Activated CD8-positive, alpha-beta memory T cell treated with anti-CD3 and anti-CD28 coated beads, Interleukin-2, amount 50 U/mL, for 4 hours (primary cell): Measurements from ENCODE around the gene LCE3B.
"Not testable (repeated sequence)": the region's sequence is repeated elsewhere in the genome, so short reads cannot be mapped to it uniquely, and the experiment has no call there.

ENCODE experiments used
- DNase-seq: peaks from one replicate; pipeline ENCODE4 v3.0.0-alpha.2; 2020

Gene LCE3B, protein sequence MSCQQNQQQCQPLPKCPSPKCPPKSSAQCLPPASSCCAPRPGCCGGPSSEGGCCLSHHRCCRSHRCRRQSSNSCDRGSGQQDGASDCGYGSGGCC

DNA sequence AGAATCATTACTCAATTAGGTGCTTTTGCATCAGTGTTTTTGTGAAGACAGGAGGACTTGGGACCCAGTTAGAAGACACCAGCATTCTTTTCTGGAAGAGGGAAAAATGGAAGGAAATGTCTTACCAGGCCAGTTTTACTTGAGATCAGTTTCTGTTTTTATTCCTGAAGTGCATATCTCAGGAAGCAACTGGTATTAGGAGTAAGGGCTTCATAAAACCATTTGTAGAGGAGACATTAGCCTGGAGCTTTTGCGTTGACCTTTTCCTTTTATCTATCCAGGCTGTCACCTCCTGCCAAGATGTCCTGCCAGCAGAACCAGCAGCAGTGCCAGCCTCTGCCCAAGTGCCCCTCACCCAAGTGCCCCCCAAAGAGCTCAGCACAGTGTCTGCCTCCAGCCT, at the start of gene LCE3B:
Gene LCE3B, plus strand, starts transcription at position 301 of the 400 bp plus-strand sequence. Its CDS starts 0 bp downstream, at position 301.
- no peak for DNase-seq

DNA sequence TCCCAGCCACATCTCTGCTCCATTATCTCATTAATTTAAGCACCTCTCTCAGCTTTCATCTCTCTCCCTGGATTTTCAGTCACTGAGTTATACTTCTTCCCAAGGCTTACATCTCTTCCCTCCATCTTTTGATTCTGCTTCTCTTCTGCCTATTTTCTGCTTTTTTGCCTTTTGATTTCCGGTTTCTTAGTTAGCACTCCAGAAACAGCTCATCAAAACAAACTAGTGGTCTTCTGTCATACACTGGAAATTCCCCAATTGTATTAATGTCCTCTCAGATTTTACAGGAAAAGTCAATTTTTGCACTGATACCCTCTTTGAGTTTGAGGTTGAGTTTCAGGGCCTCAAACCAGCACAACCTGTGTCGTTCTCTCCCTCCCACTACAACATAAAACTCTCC, 48.5 kb upstream of the LCE3B start:
- no peak for DNase-seq

DNA sequence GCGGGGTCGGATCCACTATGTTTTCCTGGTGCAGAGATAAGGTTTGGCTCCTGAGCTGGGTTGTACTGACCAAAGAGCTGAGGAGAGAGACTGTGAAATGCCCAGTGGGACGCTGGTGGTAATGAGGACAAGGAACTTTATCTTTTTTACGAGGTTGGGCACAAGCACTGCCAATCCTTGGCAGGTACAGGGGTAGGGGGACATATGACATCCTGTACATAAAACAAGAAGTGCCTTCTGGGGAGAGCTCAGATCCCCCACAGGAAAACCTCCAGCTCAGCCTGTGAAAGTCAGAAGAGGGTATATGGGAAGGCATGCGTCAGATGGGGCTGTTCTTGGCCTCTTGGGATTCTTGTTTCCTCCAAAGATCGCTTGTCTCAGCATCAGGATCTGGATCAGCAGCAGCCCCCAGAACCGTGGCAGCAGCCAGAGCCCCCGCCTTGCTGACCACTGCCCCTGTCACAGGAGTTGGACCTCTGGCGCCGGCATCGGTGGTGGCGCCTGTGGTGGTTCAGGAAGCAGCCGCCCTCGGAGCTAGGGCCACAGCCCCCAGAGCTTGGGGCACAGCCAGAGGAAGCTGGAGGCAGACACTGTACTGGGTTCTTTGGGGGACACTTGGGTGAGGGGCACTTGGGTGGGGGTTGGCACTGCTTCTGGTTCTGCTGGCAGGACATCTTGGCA, 47.9 kb upstream of the LCE3B start:
- DNase-seq: no peak

DNA sequence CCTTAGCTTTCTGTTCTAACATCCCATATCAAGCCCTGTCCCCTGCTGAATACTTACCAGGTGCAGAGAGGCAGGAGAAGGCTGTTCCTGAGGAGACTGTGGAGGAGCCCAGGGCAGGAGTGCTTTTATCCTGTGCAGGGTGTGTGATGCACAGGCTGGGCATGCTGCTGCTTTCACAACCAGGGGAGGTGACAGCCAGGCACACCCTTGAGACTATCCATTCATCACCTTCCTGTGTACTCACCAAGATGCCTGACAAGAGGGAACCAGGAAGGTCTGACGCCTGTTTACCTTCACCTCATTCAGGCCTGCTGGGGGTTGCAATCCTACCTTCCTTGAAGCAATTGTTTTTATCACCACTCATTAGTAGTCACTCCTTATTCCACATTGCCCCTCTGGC, 46.9 kb upstream of the LCE3B start, which contains the start of gene LCE3E:
Gene LCE3E, minus strand, starts transcription at position 100 of the 400 bp plus-strand sequence. CDS start 572 bp downstream, outside the sequence.
- no peak for DNase-seq

DNA sequence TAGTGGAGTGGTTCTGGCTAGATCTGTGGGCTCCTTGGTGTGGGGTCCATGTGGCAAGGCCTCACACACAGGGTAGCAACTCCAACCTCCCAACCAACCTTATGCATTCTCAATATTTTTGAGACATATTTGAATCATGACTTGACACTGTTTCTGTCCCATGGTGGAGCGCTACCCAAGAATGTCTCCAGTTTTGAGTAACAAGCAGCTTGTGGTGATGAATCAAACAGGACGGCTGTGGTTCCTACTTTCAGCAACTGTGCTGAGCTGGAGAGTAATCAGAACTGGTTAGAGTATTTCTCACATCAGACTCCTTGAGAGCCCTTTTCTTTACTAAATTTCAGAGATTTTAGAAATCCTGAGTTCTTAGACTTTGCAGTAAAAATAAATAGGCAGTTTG, 36.4 kb upstream of the LCE3B start:
- no peak for DNase-seq

DNA sequence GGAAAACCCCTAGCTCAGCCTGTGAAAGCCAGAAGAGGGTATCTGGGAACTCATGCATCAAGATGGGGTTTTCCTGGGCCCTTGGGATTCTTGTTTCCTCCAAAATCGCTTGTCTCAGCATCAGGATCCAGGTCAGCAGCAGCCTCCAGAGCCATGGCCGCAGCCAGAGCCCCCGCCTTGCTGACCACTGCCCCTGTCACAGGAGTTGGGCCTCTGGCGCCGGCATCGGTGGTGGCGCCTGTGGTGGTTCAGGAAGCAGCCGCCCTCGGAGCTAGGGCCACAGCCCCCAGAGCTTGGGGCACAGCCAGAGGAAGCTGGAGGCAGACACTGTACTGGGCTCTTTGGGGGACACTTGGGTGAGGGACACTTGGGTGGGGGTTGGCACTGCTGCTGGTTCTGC, 34.1 kb upstream of the LCE3B start:
- not testable (repeated sequence) for DNase-seq

DNA sequence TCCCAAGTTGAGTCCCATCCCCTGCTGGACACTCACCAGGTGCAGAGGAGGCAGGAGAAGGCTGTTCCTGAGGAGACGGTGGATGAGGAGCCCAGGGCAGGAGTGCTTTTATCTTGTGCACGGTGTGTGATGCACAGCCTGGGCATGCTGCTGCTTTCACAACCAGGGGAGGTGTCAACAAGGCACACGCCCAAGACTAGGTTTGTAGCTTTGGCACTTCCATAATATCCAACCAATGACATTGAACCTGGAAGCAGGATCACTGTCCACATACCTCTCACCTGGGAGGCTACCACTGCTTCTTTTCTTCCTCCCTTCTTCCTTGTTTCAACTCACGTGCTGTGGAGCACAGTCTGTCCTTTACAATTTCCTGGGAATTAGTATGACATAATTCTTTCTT, 33.2 kb upstream of the LCE3B start, which contains the start of gene LCE3D:
Gene LCE3D, minus strand, starts transcription at position 84 of the 400 bp plus-strand sequence. CDS start 580 bp downstream, outside the sequence.
- no peak for DNase-seq

DNA sequence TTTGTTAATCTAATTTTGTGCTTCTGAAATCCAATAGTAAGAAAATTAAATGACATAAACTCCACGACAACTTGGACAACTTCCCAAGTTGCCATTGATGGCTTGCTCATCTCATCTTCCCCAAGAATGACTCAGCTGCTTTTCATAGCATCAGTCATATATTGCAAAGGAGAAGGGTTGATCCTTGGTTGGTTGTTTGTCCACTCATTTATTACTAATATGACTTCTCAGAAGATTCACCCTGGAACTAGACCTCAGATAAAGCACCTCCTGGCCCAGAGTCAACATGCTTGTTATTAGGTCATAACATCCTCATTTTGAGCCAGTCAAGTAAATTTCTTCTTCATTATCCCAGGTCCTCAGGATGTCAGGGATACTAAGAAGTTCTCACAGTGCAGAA, 31.0 kb upstream of the LCE3B start:
- DNase-seq: no peak

DNA sequence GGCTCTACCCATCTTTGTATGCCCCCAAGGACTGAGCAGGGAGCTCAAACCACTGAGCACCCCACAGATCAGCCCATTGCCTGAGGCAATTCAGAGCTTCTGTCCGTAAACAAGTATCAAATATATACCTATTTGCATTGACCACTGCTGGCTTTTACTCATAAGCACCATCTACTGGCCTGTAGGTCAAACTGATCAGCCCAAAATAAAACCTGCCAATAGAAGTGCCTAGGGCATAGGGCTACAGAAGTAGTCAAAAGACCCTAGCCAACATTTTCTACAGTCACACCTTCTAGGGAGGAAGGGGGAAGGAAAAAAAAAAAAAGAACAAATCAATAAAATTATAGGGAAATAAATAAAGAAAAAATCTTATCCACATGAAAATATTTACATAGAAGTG, 28.0 kb upstream of the LCE3B start:
- DNase-seq: no peak

DNA sequence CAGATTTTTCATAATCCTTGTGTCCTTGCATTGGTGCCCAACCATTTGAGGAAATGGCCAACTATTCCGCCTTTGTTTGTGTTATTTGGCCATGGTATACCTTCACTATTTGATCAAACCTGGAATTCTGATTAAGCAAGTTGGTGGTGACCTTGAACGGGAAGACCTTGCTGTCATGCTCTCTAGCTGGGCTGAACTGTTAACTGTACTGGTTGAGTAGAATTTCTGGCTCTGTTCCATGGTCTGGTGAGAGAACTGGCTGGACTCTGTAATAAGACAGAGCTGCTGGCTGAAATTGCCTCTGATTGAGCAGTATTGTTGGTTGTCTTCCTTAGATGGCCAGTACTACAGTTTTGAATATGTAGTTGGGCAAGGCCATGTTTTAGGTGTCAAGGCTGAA, 16.6 kb upstream of the LCE3B start:
- no peak for DNase-seq

DNA sequence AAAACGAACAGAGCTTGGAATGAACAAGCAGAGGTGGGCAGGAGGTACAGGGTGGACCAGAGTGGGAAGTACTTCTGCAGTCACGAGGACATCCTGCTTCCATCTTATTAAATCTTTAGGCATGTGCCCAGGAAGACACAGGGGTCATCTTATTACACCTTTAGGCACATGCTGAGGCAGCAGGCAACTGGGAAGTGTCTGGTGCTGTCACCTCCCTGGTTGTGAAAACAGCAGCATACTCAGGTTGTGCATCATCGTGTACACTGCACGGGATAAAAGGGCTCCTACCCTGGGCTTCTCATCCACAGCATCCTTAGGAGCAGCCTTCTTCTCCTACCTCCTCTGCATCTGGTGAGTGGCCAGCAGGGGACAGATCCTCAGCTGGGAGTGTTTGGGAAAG, 13.7 kb upstream of the LCE3B start, which contains the start of gene LCE3C:
Gene LCE3C, plus strand, starts transcription at position 301 of the 400 bp plus-strand sequence. CDS start 498 bp downstream, outside the sequence.
- no peak for DNase-seq

DNA sequence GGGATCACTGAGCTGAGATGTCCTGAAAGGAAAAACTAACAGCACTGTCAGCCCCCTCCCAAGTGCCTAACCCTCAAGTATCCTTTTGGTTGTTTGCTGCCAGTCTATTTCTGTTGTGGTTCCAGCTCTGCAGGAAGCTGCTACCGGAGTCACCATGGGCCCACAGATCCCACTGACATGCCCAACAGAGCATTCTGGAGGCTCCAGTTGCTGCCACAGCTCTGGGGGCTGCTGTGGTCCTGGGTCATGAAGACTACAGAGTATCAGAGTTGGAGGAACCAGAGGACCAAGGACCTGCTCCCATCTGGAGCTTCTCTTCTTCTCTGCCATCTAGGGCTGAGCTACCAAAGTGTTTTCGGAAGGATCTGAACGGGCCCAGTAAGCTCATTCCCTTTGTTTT, 8.4 kb downstream of the LCE3B start:
- no peak for DNase-seq

DNA sequence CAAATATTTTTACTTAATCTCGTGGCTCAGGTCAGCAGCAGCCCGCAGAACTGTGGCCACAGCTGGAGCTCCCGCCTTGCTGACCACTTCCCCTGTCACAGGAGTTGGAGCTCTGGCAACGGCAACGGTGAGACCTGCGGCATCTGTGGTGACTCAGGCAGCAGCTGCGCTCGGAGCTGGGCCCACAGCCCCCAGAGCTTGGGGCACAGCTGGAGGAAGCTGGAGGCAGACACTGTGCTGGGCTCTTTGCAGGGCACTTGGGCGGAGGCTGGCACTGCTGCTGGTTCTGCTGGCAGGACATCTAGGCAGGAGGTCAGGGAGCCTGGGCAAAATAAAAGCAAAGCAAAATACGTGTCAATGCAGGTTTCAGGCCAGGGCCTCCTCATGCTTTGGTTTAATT, 9.2 kb downstream of the LCE3B start, which contains the start of gene LCE3A:
Gene LCE3A, minus strand, starts transcription at position 301 of the 400 bp plus-strand sequence. Its CDS starts 0 bp downstream, at position 301.
- no peak for DNase-seq

DNA sequence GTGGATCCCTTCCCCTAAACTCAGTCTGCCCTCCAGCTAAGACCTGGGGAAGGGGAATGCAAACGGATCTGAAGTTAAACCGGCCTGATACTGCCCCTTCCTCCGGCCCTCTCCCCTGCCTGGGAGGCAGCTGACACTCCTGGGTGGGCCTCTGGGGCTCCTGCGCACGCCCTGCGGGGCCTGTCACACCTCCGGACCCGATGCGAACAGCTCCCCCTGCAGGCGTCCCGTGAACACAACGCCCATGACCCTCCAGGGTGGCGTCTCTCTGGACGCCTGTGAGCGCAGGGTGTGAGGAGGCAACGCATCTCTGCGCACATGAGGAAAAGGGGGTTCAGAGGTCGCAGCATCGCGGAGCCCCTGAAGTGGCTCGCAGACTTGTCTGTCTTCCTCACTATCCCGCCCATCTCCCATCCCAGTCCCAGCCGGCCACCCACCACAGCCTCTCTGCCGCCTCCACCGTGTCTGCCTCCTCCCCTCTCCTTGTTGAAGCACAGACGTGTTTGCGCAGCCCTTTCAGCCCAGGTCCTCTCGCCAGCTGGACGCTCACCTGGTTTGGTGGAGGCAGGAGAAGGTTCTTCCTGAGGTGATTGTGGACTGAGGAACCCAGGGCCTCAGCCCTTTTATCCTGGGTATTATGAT, 9.7 kb downstream of the LCE3B start:
- no peak for DNase-seq

DNA sequence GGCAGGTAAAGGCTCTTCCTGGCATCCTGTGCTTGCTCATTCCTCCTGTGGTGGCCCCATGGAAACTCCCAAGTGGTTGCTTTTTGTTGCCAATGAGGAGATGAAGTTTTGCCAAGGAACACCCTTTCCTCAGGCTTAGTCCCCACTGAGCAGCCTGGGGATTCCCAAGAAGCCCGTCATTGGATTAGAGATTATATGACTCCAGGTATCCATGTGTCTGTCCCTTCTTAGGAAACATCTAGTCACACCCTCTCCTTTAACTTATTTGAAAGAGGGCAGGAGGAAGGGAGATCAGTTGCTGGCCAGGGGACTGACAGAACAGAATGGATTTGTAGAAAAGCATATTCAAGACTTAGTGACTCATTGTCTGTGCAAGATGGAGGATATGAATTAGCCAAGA, 13.1 kb downstream of the LCE3B start:
- DNase-seq: no peak

DNA sequence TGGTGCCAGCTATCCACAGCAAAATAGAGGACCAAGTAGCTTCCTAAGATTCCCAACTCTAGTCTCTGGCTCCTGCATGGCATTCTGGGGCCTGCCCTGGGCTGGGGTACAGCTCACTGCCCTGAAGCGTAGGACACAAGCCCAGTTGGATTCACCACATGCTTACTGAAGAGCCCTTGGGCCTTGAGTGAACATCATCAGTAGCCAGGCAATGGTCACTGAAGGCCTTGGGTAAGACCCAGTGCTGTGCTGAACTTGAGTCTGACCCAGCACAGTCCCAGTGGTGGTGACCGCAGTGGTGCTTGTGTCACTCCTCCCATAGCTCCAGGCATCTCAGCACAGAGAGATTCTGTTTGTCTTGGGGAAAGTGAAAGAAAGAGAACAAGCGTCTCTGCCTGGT, 17.0 kb downstream of the LCE3B start:
- no peak for DNase-seq

DNA sequence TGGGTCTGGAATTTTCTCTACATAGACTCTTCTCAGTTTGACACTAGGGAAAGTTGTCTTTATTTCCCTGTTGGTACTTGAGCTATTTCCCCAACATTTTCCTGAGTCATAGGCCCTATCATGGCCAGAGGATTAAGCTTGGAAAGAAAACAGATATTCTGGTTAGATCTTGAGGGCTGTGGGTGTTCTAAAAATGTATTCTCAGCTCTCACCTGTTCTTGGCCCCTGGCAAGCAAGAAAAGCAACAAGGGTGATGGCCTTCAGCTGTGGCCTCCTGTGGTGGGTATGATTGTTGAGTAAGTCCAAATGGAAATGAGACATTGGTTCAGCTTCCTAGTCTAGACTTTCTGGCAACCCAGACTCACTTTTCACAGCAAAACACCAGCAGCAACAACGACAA, 26.7 kb downstream of the LCE3B start:
- no peak for DNase-seq

DNA sequence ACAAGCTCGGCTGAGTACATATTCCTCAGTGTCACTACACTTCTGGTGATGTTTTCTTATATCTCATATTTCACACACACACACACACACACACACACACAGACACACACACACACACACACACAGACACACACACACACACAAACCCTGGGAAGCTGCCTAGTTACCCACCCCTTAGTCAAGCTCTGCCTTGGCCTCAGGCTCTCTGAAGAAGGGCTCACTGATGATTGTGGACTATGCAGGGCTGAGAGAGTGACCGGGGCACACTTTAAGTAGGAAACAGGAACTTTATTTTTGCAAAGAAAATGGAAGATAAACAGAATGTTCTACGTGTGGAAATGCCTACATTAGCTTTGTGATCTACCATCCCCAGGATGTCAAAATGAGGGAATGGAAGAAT, 30.3 kb downstream of the LCE3B start:
- DNase-seq: no peak

DNA sequence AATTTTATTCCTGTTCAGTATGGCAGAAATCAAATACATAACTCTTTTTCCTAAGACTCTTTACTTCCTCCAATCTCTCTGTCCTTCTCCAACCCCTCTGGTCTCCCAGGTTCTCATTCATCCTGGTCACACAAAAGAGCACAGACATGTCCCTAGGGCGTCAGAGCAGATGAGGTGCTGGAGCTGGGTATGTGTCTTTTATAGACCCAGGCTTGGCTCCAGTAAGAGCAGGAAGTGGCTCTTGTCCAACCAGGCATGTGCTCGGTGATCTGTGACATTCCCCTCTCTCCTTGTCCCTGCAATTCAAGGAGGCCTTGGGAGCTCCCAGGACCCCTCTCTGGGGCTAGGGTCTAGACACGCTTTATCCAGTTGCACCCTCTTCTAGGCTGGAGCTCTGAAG, 31.5 kb downstream of the LCE3B start:
- no peak for DNase-seq

DNA sequence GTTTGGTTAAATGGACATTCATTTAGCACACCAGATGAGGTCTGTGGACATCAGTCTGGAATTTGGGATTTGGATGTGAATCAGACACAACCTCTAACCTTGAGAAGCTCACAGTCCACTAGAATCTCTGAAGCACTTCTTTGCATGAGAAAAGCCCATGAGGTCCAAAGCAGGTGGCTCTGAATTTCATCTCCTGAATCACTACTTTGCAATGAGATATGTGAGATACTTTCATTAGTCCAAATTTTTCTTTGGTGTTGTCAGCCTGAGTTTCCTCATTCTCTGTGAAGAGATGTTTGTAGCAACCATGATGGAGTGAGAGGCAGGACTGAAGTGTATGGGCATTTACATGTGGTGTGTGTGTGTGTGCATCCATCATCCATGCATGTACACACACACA, 33.0 kb downstream of the LCE3B start:
- DNase-seq: no peak

DNA sequence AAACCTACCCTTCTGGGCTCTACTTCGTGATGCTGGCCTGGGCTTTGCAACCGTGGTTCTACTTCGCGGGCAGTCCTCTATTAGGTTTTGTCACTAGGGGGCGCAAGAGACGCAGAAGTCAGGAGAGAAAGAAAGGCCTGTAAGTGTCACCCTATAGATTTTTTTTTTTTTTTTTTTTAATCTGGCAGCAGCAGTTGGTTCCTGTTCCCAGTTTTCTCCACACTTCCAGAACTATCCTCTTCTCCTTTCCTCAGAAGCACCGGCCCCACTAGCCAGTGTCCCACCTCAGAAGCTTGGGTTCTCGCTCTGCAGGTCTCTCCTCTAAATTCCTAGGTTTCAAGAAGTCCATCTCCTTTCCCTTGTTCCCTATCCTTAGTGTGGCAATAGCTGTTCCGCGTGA, 40.5 kb downstream of the LCE3B start:
- no peak for DNase-seq

DNA sequence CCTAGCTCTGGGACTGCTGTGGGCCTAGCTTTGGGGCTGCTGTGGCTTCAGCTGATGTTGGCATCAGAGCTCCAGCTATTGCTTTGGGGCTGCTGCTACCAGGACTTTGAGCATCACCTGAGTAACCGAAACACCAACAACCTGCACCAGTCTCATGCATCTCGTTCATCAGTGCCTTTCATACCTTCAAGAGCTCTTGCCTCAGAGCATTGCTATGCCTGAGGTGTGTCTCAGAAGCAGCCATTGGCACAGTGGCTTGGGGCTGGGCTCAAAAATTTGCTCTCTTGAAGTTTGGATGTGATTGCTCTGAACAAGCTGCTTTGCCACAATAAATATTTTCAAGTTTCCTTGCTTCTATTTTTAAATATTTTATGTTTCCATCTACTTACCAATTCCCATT, 42.8 kb downstream of the LCE3B start:
- no peak for DNase-seq

DNA sequence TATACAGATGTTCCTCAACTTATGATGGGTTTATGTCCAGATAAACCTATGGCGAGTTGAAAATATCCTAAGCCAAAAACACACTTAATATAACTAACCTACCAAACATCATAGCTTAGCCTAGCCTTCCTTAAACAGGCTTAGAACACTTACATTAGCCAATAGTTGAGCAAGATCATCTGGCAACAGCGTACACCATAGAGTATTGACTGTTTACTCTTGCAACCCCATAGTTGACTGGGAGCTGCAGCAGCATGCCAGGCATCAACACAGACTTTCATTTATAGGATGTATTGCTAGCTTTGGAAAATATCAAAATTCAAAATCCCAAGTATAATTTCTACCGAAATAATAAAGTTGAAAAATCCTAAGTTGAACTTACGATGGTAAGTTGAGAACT, 44.1 kb downstream of the LCE3B start:
- DNase-seq: no peak

DNA sequence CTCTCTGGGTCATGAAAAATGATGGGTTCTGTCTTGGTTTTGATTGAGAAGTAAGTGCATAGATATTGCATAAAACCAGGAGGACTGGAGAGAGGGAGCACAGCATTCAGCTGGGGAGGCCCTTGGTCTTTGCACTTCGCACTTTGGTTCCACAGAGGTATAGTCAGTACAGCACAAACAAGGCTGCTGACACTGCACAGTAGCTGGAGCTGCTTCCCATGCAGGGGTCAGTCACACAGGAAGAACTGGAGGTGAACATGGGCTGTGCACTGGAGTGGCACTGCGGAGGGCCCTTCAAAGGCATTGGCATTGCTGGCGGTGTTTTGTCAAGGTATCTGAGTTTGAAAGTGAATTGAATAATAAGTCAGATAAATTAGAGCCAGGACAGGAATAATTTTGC, 45.0 kb downstream of the LCE3B start:
- DNase-seq: no peak
